HAP-1 (cell line): ENCODE results near the gene HYCC1.
A peak's percentile ranks its signal among the peaks of the same experiment; 100 is the strongest.
"Not testable (repeated sequence)": the region's sequence is repeated elsewhere in the genome, so short reads cannot be mapped to it uniquely, and the experiment has no call there.

Source experiments
- DNase-seq, 2 experiments: peaks; one replicate each; pipeline ENCODE4 v3.0.0-alpha.2; 2016 to 2020; ENCODE audit warnings: low spot score in 2 of 2
- H3K27me3 ChIP-seq: fragments of 250-450 bp; sonication (Bioruptor Pico); 2 replicates; pipeline ENCODE4 v1.5.1; 2020; ENCODE audit warnings: low read depth, mild to moderate bottlenecking, moderate library complexity
- H3K36me3 ChIP-seq: fragments of 250-450 bp; sonication (Bioruptor Pico); replicated peaks from 2 replicates; pipeline ENCODE4 v1.5.1; 2020; ENCODE audit warnings: mild to moderate bottlenecking
- H3K4me1 ChIP-seq: fragments of 250-450 bp; sonication (Bioruptor Pico); 2 replicates; pipeline ENCODE4 v1.5.1; 2020; ENCODE audit warnings: mild to moderate bottlenecking
- H3K4me3 ChIP-seq: fragments of 250-450 bp; sonication (Bioruptor Pico); 2 replicates; pipeline ENCODE4 v1.5.1; 2020; ENCODE audit warnings: mild to moderate bottlenecking, moderate library complexity
- H3K9me3 ChIP-seq: fragments of 250-450 bp; sonication (Bioruptor Pico); 2 replicates; pipeline ENCODE4 v1.5.1; 2020; ENCODE audit warnings: mild to moderate bottlenecking, moderate library complexity
- in situ Hi-C: fragments of 300-500 bp; cut with MboI; formaldehyde crosslinking; loops from 3 replicates; pipeline ENCODE4 v1.14.3; 2020; ENCODE audit warnings: low sequenced_read_pairs, inconsistent platforms, mixed read lengths

The HYCC1 gene

GRCh38 chr7:22989643-22990587 is 24.0 kb downstream of the HYCC1 start:
- peaks cover 4% of the 10 kb centered on the region; the same call in 1 of the 2 replicates for H3K36me3 ChIP-seq
- DNase-seq, result peak in 1 of 2 experiments; percentile 21
- in situ Hi-C loops, result no loop called here
- H3K9me3 ChIP-seq, result no peaks in the 10 kb centered on the region
- no peaks in the 10 kb centered on the region for H3K27me3 ChIP-seq
- no peak overlapping the region for H3K4me3 ChIP-seq
- H3K4me1 ChIP-seq, result peaks cover 34% of the 10 kb centered on the region

GRCh38 chr7:22985436-22985835 is 28.5 kb downstream of the HYCC1 start:
- peaks cover 16% of the 10 kb centered on the region for H3K4me1 ChIP-seq
- H3K4me3 ChIP-seq, result no peak overlapping the region
- in situ Hi-C loops, result no loop called here
- H3K36me3 ChIP-seq, result peaks cover 4% of the 10 kb centered on the region; the same call in 1 of the 2 replicates
- no peaks in the 10 kb centered on the region for H3K9me3 ChIP-seq
- DNase-seq, result no peak
- no peaks in the 10 kb centered on the region for H3K27me3 ChIP-seq

GRCh38 chr7:22983257-22983855 is 30.6 kb downstream of the HYCC1 start:
- no peaks in the 10 kb centered on the region for H3K9me3 ChIP-seq

GRCh38 chr7:22980422-22980821 is 33.5 kb downstream of the HYCC1 start:
- Histone ChIP-seq H3K4me3 (no peak overlapping the region), H3K36me3 (peaks cover 24% of the 10 kb centered on the region), H3K4me1 (peaks cover 9% of the 10 kb centered on the region), H3K9me3 (no peaks in the 10 kb centered on the region), H3K27me3 (no peaks in the 10 kb centered on the region)
- in situ Hi-C loops, result no loop called here
- no peak for DNase-seq

More at GRCh38 chr7:22983257-22983855, 30.6 kb downstream of the HYCC1 start:
- no peak for DNase-seq
- Histone ChIP-seq H3K36me3 (peaks cover 4% of the 10 kb centered on the region), H3K4me3 (no peak overlapping the region), H3K27me3 (no peaks in the 10 kb centered on the region), H3K4me1 (peaks cover under 1% of the 10 kb centered on the region)
- in situ Hi-C loops, result no loop called here

GRCh38 chr7:22979861-22980260 is 34.1 kb downstream of the HYCC1 start:
- in situ Hi-C loops, result no loop called here
- Histone ChIP-seq H3K27me3 (no peaks in the 10 kb centered on the region), H3K36me3 (peaks cover 26% of the 10 kb centered on the region), H3K4me3 (no peak overlapping the region), H3K4me1 (peaks cover 9% of the 10 kb centered on the region), H3K9me3 (no peaks in the 10 kb centered on the region)
- no peak for DNase-seq

GRCh38 chr7:22979251-22979650 is 34.7 kb downstream of the HYCC1 start:
- H3K36me3 ChIP-seq, result peaks cover 26% of the 10 kb centered on the region

GRCh38 chr7:22974636-22975035 is 39.3 kb downstream of the HYCC1 start:
- H3K4me3 ChIP-seq, H3K9me3 ChIP-seq, H3K4me1 ChIP-seq, in situ Hi-C loops, H3K27me3 ChIP-seq, DNase-seq: not testable (repeated sequence)
- peaks cover 40% of the 10 kb centered on the region for H3K36me3 ChIP-seq

More at GRCh38 chr7:22979251-22979650, 34.7 kb downstream of the HYCC1 start:
- H3K9me3 ChIP-seq, result no peaks in the 10 kb centered on the region
- DNase-seq, result no peak
- H3K4me3 ChIP-seq, result no peak overlapping the region
- in situ Hi-C loops, result no loop called here
- peaks cover 9% of the 10 kb centered on the region for H3K4me1 ChIP-seq
- no peaks in the 10 kb centered on the region for H3K27me3 ChIP-seq

GRCh38 chr7:22972207-22972606 is 41.7 kb downstream of the HYCC1 start:
- peaks cover 30% of the 10 kb centered on the region for H3K36me3 ChIP-seq
- in situ Hi-C loops, result no loop called here
- no peak for DNase-seq

GRCh38 chr7:22969010-22969431 is 44.9 kb downstream of the HYCC1 start:
- Histone ChIP-seq H3K27me3 (no peaks in the 10 kb centered on the region), H3K9me3 (no peaks in the 10 kb centered on the region), H3K36me3 (peaks cover 15% of the 10 kb centered on the region), H3K4me3 (no peak overlapping the region), H3K4me1 (no peaks in the 10 kb centered on the region)
- DNase-seq, result no peak
- in situ Hi-C loops, result no loop called here

More at GRCh38 chr7:22972207-22972606, 41.7 kb downstream of the HYCC1 start:
- Histone ChIP-seq H3K4me1 (peaks cover 6% of the 10 kb centered on the region), H3K27me3 (no peaks in the 10 kb centered on the region), H3K9me3 (no peaks in the 10 kb centered on the region), H3K4me3 (no peak overlapping the region)
